GM12878 (cell line): Measurements from ENCODE around the gene C17orf50. TPM values are rescaled to one million over a fixed set of nuclear protein-coding genes. Genes with fewer than 3 reads are reported as not detected.

ENCODE experiments used
- ATAC-seq: fragments of 200-7000 bp; cut with Tn5 transposase; 3 replicates; pipeline ENCODE4 v1.9.1; 2020; ENCODE audit warnings: mild to moderate bottlenecking, moderate library complexity
- BruUV-seq: library from RNA; stranded (reverse); fragments of 400-500 nt; replicated peaks from 2 replicates; lab custom pipeline; 2021; lab: Mats Ljungman, UMichigan
- CTCF ChIA-PET: fragments of 300-600 bp; sonication (Branson Sonifier 250); formaldehyde crosslinking; extraction: SDS; loops from one replicate; lab custom pipeline; 2021; ENCODE audit warnings: inconsistent platforms; lab: Yijun Ruan, JAX
- POLR2A ChIA-PET: fragments of 350-600 bp; formaldehyde crosslinking; extraction: SDS; loops from one replicate; lab custom pipeline; 2021; ENCODE audit warnings: inconsistent platforms; lab: Charles Lee
- RAD21 ChIA-PET: fragments of 300-600 bp; sonication (Branson Sonifier 250); formaldehyde crosslinking; loops from one replicate; lab custom pipeline; 2023; ENCODE audit warnings: antibody characterized with exemption; ENCODE audit not compliant: unreplicated experiment; lab: Charles Lee
- SMC1A ChIA-PET: fragments of 300-600 bp; sonication (Branson Sonifier 250); formaldehyde crosslinking; loops from one replicate; lab custom pipeline; 2023; ENCODE audit not compliant: unreplicated experiment, uncharacterized antibody; lab: Charles Lee
- DNase-seq: peaks from one replicate; pipeline ENCODE4 v3.0.0-alpha.2; 2011; ENCODE audit warnings: low read depth, low spot score
- FAIRE-seq: peaks from 3 replicates; lab custom pipeline; 2011; peaks lifted over from hg19 to GRCh38; lab: Jason Lieb, UNC
- H2AFZ ChIP-seq: 2 replicates; pipeline ENCODE4 v1.6.0; 2011; ENCODE audit warnings: low read depth, low read length, control low read depth; ENCODE audit not compliant: control insufficient read depth
- H3K27ac ChIP-seq: 2 replicates; pipeline ENCODE4 v1.5.1; 2011; ENCODE audit warnings: control low read depth; ENCODE audit not compliant: control insufficient read depth, insufficient read depth
- H3K27me3 ChIP-seq, 2 experiments: replicated peaks in 1 of 2; 2 replicates each; pipeline versions ENCODE4 v1.6.0 to v1.6.1; 2011; ENCODE audit warnings: low read length in 1 of 2; ENCODE audit not compliant: control insufficient read depth in 2 of 2, insufficient read depth in 2 of 2
- H3K36me3 ChIP-seq, 2 experiments: 2 replicates each; pipeline ENCODE4 v1.5.1; 2011; ENCODE audit warnings: low read length in 1 of 2; ENCODE audit not compliant: control insufficient read depth in 2 of 2, insufficient read depth in 2 of 2
- H3K4me1 ChIP-seq: 2 replicates; pipeline ENCODE4 v1.6.1; 2011; ENCODE audit warnings: mild to moderate bottlenecking, low read length, moderate library complexity, mixed read lengths; ENCODE audit not compliant: control insufficient read depth, insufficient read depth
- H3K4me2 ChIP-seq: 2 replicates; pipeline ENCODE4 v1.6.0; 2011; ENCODE audit warnings: control low read depth; ENCODE audit not compliant: control insufficient read depth, insufficient read depth
- H3K4me3 ChIP-seq: fragments of 200-600 bp; sonication (generic); 2 replicates; pipeline ENCODE4 v1.5.1; 2016
- H3K79me2 ChIP-seq: 2 replicates; pipeline ENCODE4 v1.6.0; 2011; ENCODE audit warnings: low read length; ENCODE audit not compliant: control insufficient read depth, insufficient read depth
- H3K9ac ChIP-seq: 2 replicates; pipeline ENCODE4 v1.8.0; 2011; ENCODE audit warnings: low read length, control low read depth, mixed read lengths; ENCODE audit not compliant: control insufficient read depth, insufficient read depth
- H3K9me3 ChIP-seq: replicated peaks from 3 replicates; pipeline ENCODE4 v1.5.1; 2011; ENCODE audit warnings: mild to moderate bottlenecking, low read length; ENCODE audit not compliant: control insufficient read depth, insufficient read depth
- H4K20me1 ChIP-seq: 2 replicates; pipeline ENCODE4 v1.6.0; 2011; ENCODE audit not compliant: control insufficient read depth, insufficient read depth
- ASH2L ChIP-seq: fragments of 300-600, 200-600 bp; sonication (generic); IDR thresholded peaks from 2 replicates; pipeline ENCODE4 v1.6.1; 2017; ENCODE audit warnings: low read depth, mild to moderate bottlenecking, borderline replicate concordance
- BCL11A ChIP-seq: IDR thresholded peaks from 2 replicates; pipeline ENCODE4 v1.6.1; 2011; ENCODE audit warnings: low read depth, low read length
- EED ChIP-seq: sonication (generic); IDR thresholded peaks from 2 replicates; pipeline ENCODE4 v1.6.1; 2016; ENCODE audit warnings: antibody characterized with exemption, low read depth
- GATAD2B ChIP-seq: fragments of 450-650 bp; conservative IDR thresholded peaks from 2 replicates; pipeline ENCODE4 v1.6.1; 2017; ENCODE audit warnings: low read depth, mild to moderate bottlenecking, moderate library complexity
- JUND ChIP-seq: IDR thresholded peaks from 2 replicates; pipeline ENCODE4 v1.6.1; 2012; ENCODE audit warnings: low read depth, mild to moderate bottlenecking, low read length, improper control_type of control experiment, moderate library complexity
- MTA3 ChIP-seq: IDR thresholded peaks from 2 replicates; pipeline ENCODE4 v1.6.1; 2012; ENCODE audit warnings: low read length, inconsistent platforms, borderline replicate concordance
- RBBP5 ChIP-seq: fragments of 200-600 bp; sonication (generic); conservative IDR thresholded peaks from 2 replicates; pipeline ENCODE4 v1.6.1; 2016
- ZBTB40 ChIP-seq: fragments of 450-650 bp; IDR thresholded peaks from 2 replicates; pipeline ENCODE4 v1.6.1; 2016; ENCODE audit warnings: mild to moderate bottlenecking, moderate library complexity, borderline replicate concordance
- WGBS: methylation state at CpG from one replicate; pipeline ENCODE4 v1.1.6; 2016; ENCODE audit warnings: low lambda C conversion rate; ENCODE audit not compliant: insufficient replicate concordance, insufficient coverage; ENCODE audit errors: missing lambda C conversion rate; 5-methylcytosine and 5-hydroxymethylcytosine counted together
- in situ Hi-C: fragments of 300-500 bp; cut with MboI; formaldehyde crosslinking; loops from 9 replicates; pipeline ENCODE4 v1.14.3; 2018; ENCODE audit warnings: mixed read lengths
- intact Hi-C: fragments of 100-400 bp; cut with micrococcal nuclease; formaldehyde crosslinking; loops from one replicate; pipeline ENCODE4 v1.14.2; 2022; ENCODE audit not compliant: unreplicated experiment
- polyA plus RNA-seq, 11 experiments: library from polyadenylated mRNA; depleted of rRNA in 4 of 11; unstranded in 6 of 11; stranded (reverse) in 5 of 11; fragments of >200 nt; fragmentation: Nextera tagmentation in 4 of 11; fragmentation: Illumina TruSeq in 1 of 11; extraction: Ambion mirVana in 4 of 11; extraction: Trizol in 1 of 11; gene quantifications; 1 replicate in 1 of 11; 2 replicates in 10 of 11; pipeline versions ENCODE4 v1.2.1 to v1.2.3, GENCODE V29; 2011 to 2016; ENCODE audit warnings: inconsistent platforms in 2 of 11, missing spikeins in 2 of 11, low read depth in 1 of 11
- total RNA-seq, 4 experiments: library from RNA; depleted of rRNA in 3 of 4; stranded (reverse); fragments of >200 nt in 3 of 4; fragmentation: Illumina TruSeq in 1 of 4; extraction: Trizol in 1 of 4; gene quantifications; 2 replicates each; pipeline versions ENCODE4 v1.2.1 to v1.2.3, GENCODE V29; 2013 to 2021

The C17orf50 gene
- total and polyA plus RNA-seq, 10 of the 15 experiments (the other 5 are each of a cell fraction or from before 2014, with no cell fraction given): 0.16 TPM; not detected in 9

- ChIA-PET POLR2A (interaction anchor here (0.9 to 2.3 kb wide), 2 partner anchors 44 to 125 kb away, joined by 3 to 24 read pairs; partner anchors contain the start of gene TAF15), CTCF (interaction anchor here (0.9 to 8.3 kb wide), 6 partner anchors 17 to 646 kb away, joined by 3 to 220 read pairs (median 10); partner anchors contain the start of gene TAF15), RAD21 (interaction anchor here (2.5 to 2.9 kb wide), 2 partner anchors 40 to 44 kb away, joined by 24 to 50 read pairs; partner anchors contain the start of gene TAF15), SMC1A (interaction anchor here (1.4 to 3.6 kb wide), 2 partner anchors 40 to 43 kb away, joined by 5 to 33 read pairs; partner anchors contain the start of gene TAF15)
- peak overlapping the region; percentile 63; the same call in 1 of the 2 replicates for H3K4me3 ChIP-seq
- no peaks in the 10 kb centered on the region for H4K20me1 ChIP-seq
- H3K4me2 ChIP-seq: peak overlapping the region; percentile 79; the same call in 1 of the 2 replicates
- no peaks in the 10 kb centered on the region for H3K9me3 ChIP-seq
- ATAC-seq (no peak), DNase-seq (no peak), FAIRE-seq (no peak)
- H2AFZ ChIP-seq: no peak overlapping the region; the same call in 1 of the 2 replicates
- no peaks in the 10 kb centered on the region for H3K79me2 ChIP-seq
- in situ Hi-C loops (loop anchor here (5.0 kb wide), 1 partner anchor 42 kb away; the partner anchor contains the start of gene TAF15), intact Hi-C loops (no loop called here)
- 67% methylated on average over 11 of the region's 11 CpGs for WGBS
- no peak overlapping the region for H3K27ac ChIP-seq
- H3K27me3 ChIP-seq: peaks cover 0 to 6% of the 10 kb centered on the region in 2 experiments
- no TSS peak for BruUV-seq
- no peak overlapping the region for H3K9ac ChIP-seq
- H3K4me1 ChIP-seq: peaks cover 5% of the 10 kb centered on the region
- no peaks in the 10 kb centered on the region for H3K36me3 ChIP-seq
- TF ChIP-seq GATAD2B: no peak
These were observed 4.5 kb downstream of the C17orf50 start for GRCh38 chr17:35765086-35765710.

- in situ Hi-C loops: loop anchor here (5.0 kb wide), 1 partner anchor 41 kb away; the partner anchor contains the start of gene TAF15
- FAIRE-seq: no peak
- TF ChIP-seq EED: no peak
- TF ChIP-seq MTA3: no peak
- no peak for TF ChIP-seq BCL11A
- TF ChIP-seq JUND: no peak
- TF ChIP-seq ASH2L: no peak
- TF ChIP-seq RBBP5: no peak
- no peak for TF ChIP-seq ZBTB40
These were observed 5.2 kb downstream of the C17orf50 start for GRCh38 chr17:35765756-35766488.

More at GRCh38 chr17:35765756-35766488, 5.2 kb downstream of the C17orf50 start:
- Histone ChIP-seq H3K27ac (no peak overlapping the region), H3K9ac (no peak overlapping the region), H3K9me3 (no peaks in the 10 kb centered on the region), H3K36me3 (no peaks in the 10 kb centered on the region), H3K4me1 (peaks cover 5% of the 10 kb centered on the region), H3K79me2 (no peaks in the 10 kb centered on the region), H4K20me1 (no peaks in the 10 kb centered on the region), H3K4me2 (no peak overlapping the region), H3K27me3 (peaks cover 0 to 6% of the 10 kb centered on the region in 2 experiments), H2AFZ (no peak overlapping the region), H3K4me3 (no peak overlapping the region)
- no TSS peak for BruUV-seq
- CTCF ChIA-PET: interaction anchor here (8.3 kb wide), 1 partner anchor 43 kb away, joined by 220 read pairs; the partner anchor contains the start of gene TAF15
- SMC1A ChIA-PET: interaction anchor here (3.6 kb wide), 1 partner anchor 43 kb away, joined by 33 read pairs; the partner anchor contains the start of gene TAF15
- DNase-seq (no peak), ATAC-seq (no peak)
- RAD21 ChIA-PET: interaction anchor here (2.5 to 2.9 kb wide), 2 partner anchors 39 to 43 kb away, joined by 24 to 50 read pairs; partner anchors contain the start of gene TAF15
- WGBS: 28% methylated on average over 8 of the region's 8 CpGs
- intact Hi-C loops: loop anchor here (2.0 kb wide), 1 partner anchor 43 kb away; the partner anchor contains the start of gene TAF15
- POLR2A ChIA-PET: no interaction called here
